Astrocyte (in vitro differentiated cells and primary cell): ENCODE results near the gene AKAP8L.

Experiments used
- CTCF ChIP-seq: IDR thresholded peaks from 2 replicates; pipeline ENCODE4 v1.5.1; 2011; ENCODE audit warnings: low read depth, mild to moderate bottlenecking, inconsistent platforms, low read length, moderate library complexity; ENCODE audit not compliant: insufficient read depth
- EZH2 ChIP-seq: IDR thresholded peaks from 2 replicates; pipeline ENCODE4 v1.6.1; 2012; ENCODE audit warnings: mild to moderate bottlenecking, low read length, inconsistent platforms; ENCODE audit not compliant: insufficient read depth

DNA sequence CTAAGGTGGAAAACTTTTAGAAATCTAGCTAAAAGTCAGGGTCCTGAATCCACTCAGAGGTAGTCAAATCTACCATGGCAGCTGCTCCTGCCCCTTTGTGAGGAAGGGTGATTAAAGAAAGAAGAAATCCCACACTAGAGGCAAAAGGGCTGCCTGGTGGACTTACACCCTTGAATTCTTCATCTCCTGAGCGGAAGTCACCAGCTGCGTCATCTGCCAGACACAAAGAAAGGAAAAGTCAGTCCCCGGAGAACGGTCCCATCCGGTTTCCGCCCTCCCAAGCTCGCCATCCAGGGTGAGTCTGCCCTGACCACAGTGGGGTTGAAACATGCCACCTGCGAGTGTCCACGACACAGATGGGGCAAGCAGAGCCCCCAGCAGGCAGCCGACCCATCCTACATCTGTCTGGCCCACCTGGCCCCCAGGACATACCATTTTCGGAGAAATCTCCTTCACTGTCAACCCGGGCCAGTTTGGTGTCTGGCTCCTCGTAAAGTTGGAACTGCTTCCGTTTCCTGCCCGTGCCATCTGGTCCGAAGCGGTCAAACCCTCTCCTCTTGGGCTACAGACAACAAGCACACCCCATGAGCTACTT is 46.9 kb downstream of the AKAP8L start:
- TF ChIP-seq CTCF (no peak), EZH2 (no peak)
